HG03025 (cell line): ENCODE measurements around the gene MED25.

Source experiments
- ATAC-seq: cut with Tn5 transposase; IDR thresholded peaks from one replicate; pipeline ENCODE4 v1.9.1; 2021; ENCODE audit warnings: mild to moderate bottlenecking, moderate library complexity; ENCODE audit not compliant: unreplicated experiment, low FRiP score

Gene MED25

DNA sequence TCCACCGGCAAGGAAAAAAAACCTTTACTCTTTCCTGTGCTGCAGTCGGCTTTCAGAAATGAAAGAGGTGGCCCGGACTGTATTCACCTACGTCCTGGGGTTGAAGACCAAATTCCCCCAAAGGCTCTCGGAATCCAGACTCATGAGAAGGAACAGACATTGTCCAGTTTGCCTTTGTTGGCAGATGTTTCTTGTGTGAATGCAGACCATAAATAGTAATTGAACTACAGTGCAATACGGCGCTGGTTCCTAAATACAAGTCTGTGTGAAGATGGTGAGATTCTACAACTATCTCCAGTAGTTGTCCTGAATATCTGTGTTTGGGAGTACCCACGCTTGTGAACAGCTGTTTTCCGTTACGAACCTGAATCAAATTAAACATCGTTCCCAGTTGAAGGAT is 21.6 kb downstream of the MED25 start:
- no peak for ATAC-seq

- no peak for ATAC-seq
Measured at GRCh38 chr19:49840321-49840720, 22.2 kb downstream of the MED25 start.

GRCh38 chr19:49840736-49841249 is 22.7 kb downstream of the MED25 start:
- ATAC-seq, result no peak

DNA sequence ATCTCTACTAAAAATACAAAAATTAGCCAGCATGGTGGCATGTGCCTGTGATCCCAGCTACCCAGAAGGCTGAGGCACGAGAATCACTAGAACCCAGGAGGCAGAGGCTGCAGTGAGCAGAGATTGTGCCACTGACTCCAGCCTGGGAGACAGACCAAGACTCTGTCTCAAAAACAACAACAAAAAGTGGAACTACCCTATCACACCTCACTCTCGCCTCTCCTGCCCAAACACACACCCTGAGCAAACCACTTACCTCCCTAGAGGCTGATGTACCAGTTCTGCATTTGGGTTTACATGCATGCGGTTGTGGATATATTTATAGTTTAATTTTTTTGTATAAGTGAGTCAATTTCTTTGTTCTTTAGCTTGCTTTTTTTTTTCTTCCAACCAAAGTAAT is 25.2 kb downstream of the MED25 start:
- no peak for ATAC-seq

DNA sequence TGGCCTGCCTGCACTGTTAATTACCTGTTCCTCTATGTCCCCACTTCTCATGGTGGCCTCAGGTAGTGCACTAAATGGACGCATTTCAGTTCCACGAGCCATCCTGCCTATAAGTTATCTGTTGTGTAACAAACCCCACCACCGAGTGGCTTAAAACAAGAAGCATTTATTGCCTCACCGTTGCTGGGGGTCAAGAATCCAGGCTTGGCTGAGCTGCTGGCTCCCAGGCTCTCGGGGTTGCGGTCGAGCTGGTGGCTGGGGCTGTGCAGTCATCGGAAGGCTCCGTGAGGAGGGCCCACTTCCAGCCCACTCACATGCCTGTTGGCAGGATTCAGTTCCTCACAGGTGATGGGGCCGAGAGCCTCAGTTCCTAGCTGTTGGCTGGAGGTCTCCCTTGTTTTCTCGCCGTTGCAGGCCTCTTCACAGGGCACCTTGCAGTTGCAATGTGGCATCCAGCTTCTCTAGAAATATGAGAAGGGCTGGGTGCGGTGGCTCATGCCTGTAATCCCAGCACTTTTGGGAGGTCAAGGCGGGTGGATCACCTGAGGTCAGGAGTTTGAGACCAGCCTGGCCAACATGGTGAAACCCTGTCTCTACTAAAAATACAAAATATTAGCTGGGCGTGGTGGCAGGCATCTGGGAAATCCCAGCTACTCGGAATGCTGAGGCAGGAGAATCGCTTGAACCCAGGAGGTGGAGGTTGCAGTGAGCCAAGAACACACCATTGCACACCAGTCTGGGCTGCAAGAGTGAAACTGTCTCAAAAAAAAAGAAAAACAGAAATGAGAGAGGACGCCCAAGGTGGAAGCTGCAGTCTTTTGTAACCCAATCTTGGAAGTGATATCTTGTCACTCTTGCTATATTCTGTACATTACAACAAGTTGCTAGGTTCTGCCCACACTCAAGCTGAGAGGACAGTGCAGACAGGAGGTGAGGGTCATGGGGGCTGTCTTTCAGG is 26.3 kb downstream of the MED25 start:
- ATAC-seq, result no peak

DNA sequence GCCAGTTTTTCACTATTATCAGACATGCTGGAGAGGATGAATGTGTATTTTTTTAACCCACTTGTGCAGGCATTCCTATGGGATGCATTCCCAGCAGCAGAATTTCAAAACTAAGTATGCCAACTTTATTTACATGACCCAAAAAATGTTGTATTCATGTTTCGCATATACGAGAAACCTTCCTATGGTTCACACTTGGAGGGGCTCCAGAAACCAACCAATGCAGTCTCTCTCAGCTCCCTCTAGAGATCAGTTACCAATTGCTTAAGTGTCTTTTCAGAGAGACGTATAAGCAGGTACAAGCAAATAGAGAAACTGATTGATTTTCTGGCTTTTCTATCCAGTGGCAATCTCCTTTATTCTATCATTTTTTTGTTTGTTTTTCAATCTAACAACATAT is 27.3 kb downstream of the MED25 start:
- ATAC-seq, result no peak

- ATAC-seq, result no peak
Measured at GRCh38 chr19:49846408-49846807, 28.3 kb downstream of the MED25 start.

DNA sequence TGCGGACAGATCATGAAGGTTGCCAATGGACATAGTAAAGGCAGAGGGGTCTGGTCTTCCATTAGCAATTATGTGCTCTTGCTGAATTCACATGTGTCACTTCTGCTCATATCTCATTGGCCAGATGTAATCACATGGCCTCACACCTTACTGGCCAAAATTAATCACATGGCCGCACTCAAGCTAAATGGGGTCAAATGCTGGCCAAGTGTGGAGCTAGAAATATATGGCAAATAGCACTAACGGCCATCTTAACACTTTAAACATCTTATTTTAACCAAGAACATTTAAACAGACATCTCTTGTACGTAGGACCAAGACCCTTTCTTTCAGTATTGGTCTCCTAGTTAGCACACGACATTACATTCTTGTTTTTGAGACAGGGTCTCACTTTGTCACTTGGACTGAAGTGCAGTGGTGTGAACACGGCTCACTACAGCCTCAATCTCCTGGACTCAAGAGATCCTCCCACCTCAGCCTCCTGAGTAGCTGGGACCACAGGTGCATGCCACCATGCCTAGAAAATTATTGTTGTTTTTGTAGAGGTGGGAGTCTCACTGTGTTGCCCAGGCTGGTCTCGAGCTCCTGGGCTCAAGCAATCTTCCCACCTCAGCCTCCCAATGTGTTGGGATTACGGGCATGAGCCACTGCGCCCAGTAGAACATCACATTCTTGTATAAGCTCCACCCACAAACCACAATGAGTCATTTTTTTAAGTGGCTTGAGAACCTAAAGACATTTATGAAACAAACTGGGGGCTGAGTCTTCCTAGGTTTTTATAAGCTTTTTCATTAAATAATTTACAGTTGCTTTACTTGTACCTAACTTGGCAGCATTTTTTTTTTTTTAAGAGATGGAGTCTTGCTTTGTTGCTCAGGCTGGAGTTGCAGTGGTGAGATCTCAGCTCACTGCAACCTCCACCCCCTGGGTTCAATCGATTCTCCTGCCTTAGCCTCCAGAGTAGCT is 29.9 kb downstream of the MED25 start:
- ATAC-seq, result no peak

GRCh38 chr19:49848938-49849337 is 30.8 kb downstream of the MED25 start:
- no peak for ATAC-seq

DNA sequence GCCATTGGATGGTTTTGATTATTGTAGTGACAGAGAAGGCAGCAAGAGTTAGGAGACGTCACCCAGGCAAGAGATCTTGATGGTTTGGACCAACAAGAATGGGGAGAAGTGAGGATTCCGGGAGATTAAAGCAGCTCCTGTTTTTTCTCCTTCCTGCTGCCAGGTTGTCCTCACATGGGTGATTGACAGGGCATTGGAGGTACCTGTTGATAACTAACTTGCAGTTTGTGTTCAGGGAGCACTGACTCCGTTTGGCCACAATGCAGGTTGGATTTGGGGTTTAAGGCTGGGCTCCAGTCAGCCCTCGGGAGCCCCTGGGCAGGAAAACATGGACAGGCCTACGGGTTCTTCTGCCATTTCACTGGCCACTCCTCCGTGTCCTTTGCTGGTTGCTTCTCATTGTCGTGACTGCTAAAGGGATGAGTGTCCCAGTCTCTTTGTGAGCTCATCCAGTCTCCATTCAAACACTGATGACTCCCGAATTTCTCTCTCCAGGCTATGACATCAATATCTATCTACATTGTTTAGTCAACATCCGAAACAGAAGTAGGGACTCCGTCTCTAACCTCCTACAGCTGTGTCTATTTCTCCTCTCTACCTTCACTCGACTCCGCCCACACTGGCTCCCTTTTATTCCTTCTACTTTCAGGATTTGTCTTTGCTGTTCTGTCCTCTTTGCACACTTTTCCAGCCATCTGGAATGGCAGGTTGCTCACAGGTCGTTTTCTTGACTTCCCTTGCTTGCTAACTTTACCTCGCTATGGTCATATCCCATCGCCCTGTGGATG is 31.5 kb downstream of the MED25 start:
- ATAC-seq, result no peak

- ATAC-seq, result no peak
Measured at GRCh38 chr19:49850221-49850486, 32.1 kb downstream of the MED25 start.

GRCh38 chr19:49850487-49851342 is 32.6 kb downstream of the MED25 start, which contains the start of gene PTOV1:
PTOV1 (plus strand) TSS chr19:49851159.
- ATAC-seq, result peak; percentile 66

GRCh38 chr19:49851456-49852259 is 33.6 kb downstream of the MED25 start:
- ATAC-seq, result no peak

- ATAC-seq, result no peak
Measured at GRCh38 chr19:49852631-49853126, 34.6 kb downstream of the MED25 start.

DNA sequence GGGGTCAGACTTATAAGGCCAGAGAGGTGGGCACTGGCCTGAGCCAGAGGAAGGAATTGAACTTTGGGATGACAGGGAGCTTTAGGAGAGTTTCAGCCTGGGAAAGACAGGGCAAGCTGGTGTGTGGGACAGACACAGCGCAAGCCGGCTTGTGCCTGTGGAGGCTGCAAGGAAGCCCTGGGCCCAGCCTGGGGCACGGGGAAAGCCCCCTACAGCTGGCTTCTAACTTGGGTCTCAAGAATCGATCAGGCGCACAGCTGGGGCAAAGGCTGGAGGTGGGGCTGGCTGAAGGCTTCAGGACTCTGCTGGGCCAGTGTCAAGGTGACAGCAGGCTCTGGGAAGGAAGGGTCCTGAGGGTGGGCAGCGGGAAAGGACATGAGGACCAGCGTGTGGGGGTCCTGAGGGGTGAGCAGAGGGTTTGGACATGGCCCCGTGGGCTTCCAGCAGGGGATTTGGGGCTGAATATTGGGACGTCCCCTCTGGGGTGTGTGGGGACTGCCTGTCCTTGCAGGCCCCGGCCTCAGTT is 35.8 kb downstream of the MED25 start:
- ATAC-seq, result no peak

GRCh38 chr19:49854378-49855263 is 36.5 kb downstream of the MED25 start:
- ATAC-seq, result no peak

GRCh38 chr19:49855277-49855675 is 37.2 kb downstream of the MED25 start:
- ATAC-seq, result no peak
